Activated T-helper 17 cell treated with anti-CD3 and anti-CD28 coated beads, Interleukin-2, amount 50 U/mL, for 72 hours (primary cell): ENCODE measurements around the gene MARVELD3. TPM values are rescaled to one million over a fixed set of nuclear protein-coding genes. Genes with fewer than 3 reads are reported as not detected.
A peak's percentile ranks its signal among the peaks of the same experiment; 100 is the strongest.
"Not testable (repeated sequence)": the region's sequence is repeated elsewhere in the genome, so short reads cannot be mapped to it uniquely, and the experiment has no call there.

Experiments
- ATAC-seq: fragments of 150-1000 bp; cut with Tn5 transposase; replicated peaks from 2 replicates; pipeline ENCODE4 v1.10.0; 2021; ENCODE audit warnings: mild to moderate bottlenecking, moderate library complexity
- H3K27ac Mint-ChIP-seq: one replicate; pipeline ENCODE4 v1.8.0; 2022; ENCODE audit warnings: mixed read lengths
- H3K27me3 Mint-ChIP-seq: one replicate; pipeline ENCODE4 v1.8.0; 2022; ENCODE audit warnings: mixed read lengths
- H3K36me3 Mint-ChIP-seq: one replicate; pipeline ENCODE4 v1.8.0; 2022; ENCODE audit warnings: low read depth, mild to moderate bottlenecking, mixed read lengths
- H3K4me1 Mint-ChIP-seq: one replicate; pipeline ENCODE4 v1.8.0; 2022; ENCODE audit warnings: mixed read lengths
- H3K4me3 Mint-ChIP-seq: one replicate; pipeline ENCODE4 v1.8.0; 2022; ENCODE audit warnings: mild to moderate bottlenecking, mixed read lengths
- H3K9me3 Mint-ChIP-seq: one replicate; pipeline ENCODE4 v1.8.0; 2022; ENCODE audit warnings: mixed read lengths
- total RNA-seq, 2 donors: library from RNA; stranded (reverse); gene quantifications; one replicate each; pipeline ENCODE4 v1.2.3, GENCODE V29; 2022

Gene MARVELD3
- total RNA-seq, 2 donors from 2014 or later: not detected

GRCh38 chr16:71672803-71673581, 47.0 kb downstream of the MARVELD3 start:
- Mint-ChIP-seq H3K9me3 (no peaks in the 10 kb centered on the region), H3K27ac (peak overlapping the region; percentile 60), H3K4me3 (no peak overlapping the region), H3K27me3 (no peaks in the 10 kb centered on the region), H3K36me3 (peaks cover 86% of the 10 kb centered on the region), H3K4me1 (no peaks in the 10 kb centered on the region)
- peak; percentile 88 for ATAC-seq

GRCh38 chr16:71673582-71673973, 47.6 kb downstream of the MARVELD3 start:
- H3K36me3 Mint-ChIP-seq: peaks cover 87% of the 10 kb centered on the region
- no peak for ATAC-seq
- H3K27me3 Mint-ChIP-seq: no peaks in the 10 kb centered on the region
- H3K27ac Mint-ChIP-seq: peak overlapping the region; percentile 60
- H3K4me3 Mint-ChIP-seq: no peak overlapping the region
- H3K4me1 Mint-ChIP-seq: no peaks in the 10 kb centered on the region
- H3K9me3 Mint-ChIP-seq: no peaks in the 10 kb centered on the region

DNA sequence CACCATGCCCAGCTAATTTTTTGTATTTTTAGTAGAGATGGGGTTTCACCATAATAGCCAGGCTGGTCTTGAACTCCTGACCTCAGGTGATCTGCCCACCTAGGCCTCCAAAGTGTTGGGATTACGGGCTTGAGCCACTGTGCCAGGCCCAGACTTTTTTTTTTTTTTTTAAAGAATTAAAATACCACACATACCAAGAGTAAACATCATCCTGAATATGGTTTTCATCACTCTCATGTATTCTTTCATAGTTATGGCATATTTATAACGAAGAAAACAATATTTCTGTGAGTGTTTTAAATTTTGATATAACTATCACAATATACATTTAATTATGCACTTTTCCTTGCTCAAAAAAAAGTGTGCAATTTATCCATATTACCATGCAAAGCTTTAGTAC, 48.2 kb downstream of the MARVELD3 start:
- H3K4me3 Mint-ChIP-seq: no peak overlapping the region
- no peak overlapping the region for H3K27ac Mint-ChIP-seq
- no peak for ATAC-seq
- H3K36me3 Mint-ChIP-seq: peaks cover 87% of the 10 kb centered on the region
- H3K27me3 Mint-ChIP-seq: no peaks in the 10 kb centered on the region
- no peaks in the 10 kb centered on the region for H3K9me3 Mint-ChIP-seq
- H3K4me1 Mint-ChIP-seq: no peaks in the 10 kb centered on the region

- H3K9me3 Mint-ChIP-seq: no peaks in the 10 kb centered on the region
- no peaks in the 10 kb centered on the region for H3K27me3 Mint-ChIP-seq
- no peak overlapping the region for H3K27ac Mint-ChIP-seq
- no peaks in the 10 kb centered on the region for H3K4me1 Mint-ChIP-seq
- H3K36me3 Mint-ChIP-seq: peaks cover 86% of the 10 kb centered on the region
- no peak for ATAC-seq
- H3K4me3 Mint-ChIP-seq: no peak overlapping the region
Measured at GRCh38 chr16:71675380-71675779, 49.4 kb downstream of the MARVELD3 start.

GRCh38 chr16:71676236-71676635, 50.3 kb downstream of the MARVELD3 start:
- ATAC-seq: no peak
- Mint-ChIP-seq H3K27ac (no peak overlapping the region), H3K4me3 (no peak overlapping the region), H3K36me3 (peaks cover 86% of the 10 kb centered on the region), H3K9me3 (no peaks in the 10 kb centered on the region), H3K4me1 (no peaks in the 10 kb centered on the region), H3K27me3 (no peaks in the 10 kb centered on the region)

DNA sequence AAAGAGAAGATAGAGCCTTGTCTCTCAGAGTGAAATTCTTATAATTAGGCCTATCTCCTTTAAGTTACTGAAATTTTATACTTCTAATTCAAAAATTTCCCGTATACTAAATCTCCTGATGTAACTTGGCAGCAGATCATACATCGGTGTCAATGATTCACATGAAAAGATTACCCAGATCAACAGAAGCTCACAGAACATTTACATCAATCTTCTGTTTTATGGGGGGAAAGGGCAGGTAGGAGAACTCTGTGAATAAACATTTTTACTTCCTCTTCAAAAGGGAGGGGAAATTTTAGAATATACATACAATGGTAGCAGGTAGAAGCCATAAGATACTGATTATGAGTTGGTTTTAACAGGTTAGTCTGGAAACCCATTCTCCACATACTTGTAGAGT, 55.4 kb downstream of the MARVELD3 start:
- no peak overlapping the region for H3K27ac Mint-ChIP-seq
- H3K36me3 Mint-ChIP-seq: peaks cover 95% of the 10 kb centered on the region
- no peak for ATAC-seq
- H3K9me3 Mint-ChIP-seq: no peaks in the 10 kb centered on the region
- no peaks in the 10 kb centered on the region for H3K4me1 Mint-ChIP-seq
- no peak overlapping the region for H3K4me3 Mint-ChIP-seq
- no peaks in the 10 kb centered on the region for H3K27me3 Mint-ChIP-seq

DNA sequence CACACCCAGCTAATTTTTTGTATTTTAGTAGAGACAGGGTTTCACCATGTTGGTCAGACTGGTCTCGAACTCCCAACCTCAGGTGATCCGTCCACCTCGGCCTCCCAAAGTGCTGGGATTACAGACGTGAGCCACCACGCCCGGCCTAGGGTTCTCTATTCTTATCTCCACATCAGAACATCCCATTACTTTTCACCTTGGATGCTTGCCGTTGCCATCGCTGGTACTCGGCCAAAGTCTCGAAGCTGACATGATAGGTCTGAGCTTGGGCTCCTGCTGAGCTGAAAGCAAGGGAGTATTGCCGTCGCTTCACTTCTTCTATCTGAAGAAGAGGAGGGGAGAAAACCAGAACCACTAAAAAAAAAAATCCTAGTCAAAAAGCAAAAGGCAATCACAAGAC, 58.3 kb downstream of the MARVELD3 start:
- not testable (repeated sequence) for H3K27ac Mint-ChIP-seq, H3K9me3 Mint-ChIP-seq, H3K27me3 Mint-ChIP-seq, ATAC-seq, H3K4me1 Mint-ChIP-seq, H3K4me3 Mint-ChIP-seq
- H3K36me3 Mint-ChIP-seq: peaks cover 95% of the 10 kb centered on the region

Other genes with a start within 250 kb of the MARVELD3 start
- not detected for gene TLE7, start 184.1 kb upstream of the MARVELD3 start, total RNA-seq
- gene ZNF23, start 163.9 kb upstream of the MARVELD3 start, total RNA-seq: 1 to 10 TPM; 6.8 to 9.3 TPM
- gene ZNF19, start 136.9 kb upstream of the MARVELD3 start, total RNA-seq: 1 to 10 TPM; 1.1 to 3.4 TPM
- gene CHST4, start 99.8 kb upstream of the MARVELD3 start, total RNA-seq: not detected
- gene TAT, start 49.1 kb upstream of the MARVELD3 start, total RNA-seq: not detected
- 1 to 10 TPM; 8.7 to 9.4 TPM for gene PHLPP2, start 98.5 kb downstream of the MARVELD3 start, total RNA-seq
- gene AP1G1, start 182.7 kb downstream of the MARVELD3 start, total RNA-seq: 10 to 100 TPM; 81.7 to 88.7 TPM
- 10 to 100 TPM; 18.2 to 27.3 TPM for gene ATXN1L, start 219.8 kb downstream of the MARVELD3 start, total RNA-seq